Mucosa of stomach (tissue), 1 donor: ENCODE data around the gene IQCE.

Experiments
- H3K27me3 ChIP-seq: one replicate; pipeline ENCODE4 v1.7.0; 2013; ENCODE audit warnings: mild to moderate bottlenecking, low read length; ENCODE audit not compliant: control insufficient read depth, insufficient read depth
- H3K36me3 ChIP-seq: one replicate; pipeline ENCODE4 v1.7.0; 2013; ENCODE audit warnings: low read length; ENCODE audit not compliant: control insufficient read depth, insufficient read depth
- H3K4me1 ChIP-seq: one replicate; pipeline ENCODE4 v1.7.0; 2013; ENCODE audit warnings: mild to moderate bottlenecking, low read length; ENCODE audit not compliant: control insufficient read depth, insufficient read depth
- H3K4me3 ChIP-seq: one replicate; pipeline ENCODE4 v1.7.0; 2013; ENCODE audit warnings: low read length
- H3K9ac ChIP-seq: one replicate; pipeline ENCODE4 v1.7.0; 2013; ENCODE audit warnings: mild to moderate bottlenecking, low read length, moderate library complexity
- H3K9me3 ChIP-seq: one replicate; pipeline ENCODE4 v1.7.0; 2013; ENCODE audit warnings: mild to moderate bottlenecking, low read length, moderate library complexity; ENCODE audit not compliant: control insufficient read depth
- donor health status: Pancreatic carcinoma.

IQCE gene

GRCh38 chr7:2540133-2540532, 18.6 kb upstream of the IQCE start:
- H3K36me3 ChIP-seq: peaks cover 11% of the 10 kb centered on the region
- H3K9me3 ChIP-seq: no peaks in the 10 kb centered on the region

GRCh38 chr7:2540641-2541051, 18.1 kb upstream of the IQCE start:
- Histone ChIP-seq H3K9me3 (no peaks in the 10 kb centered on the region), H3K4me3 (no peak overlapping the region), H3K36me3 (peaks cover 11% of the 10 kb centered on the region), H3K4me1 (no peaks in the 10 kb centered on the region), H3K9ac (no peak overlapping the region), H3K27me3 (no peaks in the 10 kb centered on the region)

More at GRCh38 chr7:2540133-2540532, 18.6 kb upstream of the IQCE start:
- no peak overlapping the region for H3K4me3 ChIP-seq
- H3K4me1 ChIP-seq: no peaks in the 10 kb centered on the region
- H3K9ac ChIP-seq: no peak overlapping the region
- H3K27me3 ChIP-seq: no peaks in the 10 kb centered on the region

DNA sequence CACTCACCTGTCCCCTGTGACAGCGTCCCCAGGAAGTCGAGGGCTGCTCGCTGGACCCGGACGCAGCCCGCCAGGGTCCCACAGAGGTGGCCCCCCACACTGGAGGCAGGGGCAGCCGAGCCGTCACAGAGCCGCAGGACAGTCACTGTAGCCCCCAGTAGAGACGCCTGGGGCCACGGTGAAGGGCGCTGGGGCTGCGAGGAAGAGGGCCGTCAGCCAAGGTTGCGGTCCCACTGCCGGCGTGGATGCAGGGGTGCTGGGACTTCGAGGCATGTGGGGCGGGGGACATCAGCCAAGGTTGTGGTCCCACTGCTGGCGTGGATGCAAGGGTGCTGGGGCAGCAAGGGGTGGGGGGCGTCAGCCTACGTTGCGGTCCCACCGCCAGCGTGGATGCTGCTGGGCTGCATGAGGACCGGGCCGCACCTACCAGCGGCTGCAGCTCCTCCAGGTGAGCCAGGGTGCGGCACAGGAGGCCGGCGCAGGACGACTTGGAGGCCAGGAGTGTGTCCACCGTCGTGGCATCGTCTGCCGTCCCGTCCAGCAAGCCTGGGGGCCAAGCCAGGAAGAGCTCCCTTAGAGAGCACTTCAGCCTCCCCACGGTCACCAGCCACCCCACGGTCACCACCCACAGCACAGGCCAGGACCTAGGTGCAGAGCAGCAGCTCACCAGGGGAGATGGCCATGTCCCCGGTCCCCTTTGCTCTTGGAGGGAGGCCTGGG, 17.3 kb upstream of the IQCE start:
- H3K4me1 ChIP-seq: no peaks in the 10 kb centered on the region
- H3K4me3 ChIP-seq: no peak overlapping the region
- peaks cover 11% of the 10 kb centered on the region for H3K36me3 ChIP-seq
- H3K9ac ChIP-seq: no peak overlapping the region
- H3K9me3 ChIP-seq: no peaks in the 10 kb centered on the region
- H3K27me3 ChIP-seq: no peaks in the 10 kb centered on the region

DNA sequence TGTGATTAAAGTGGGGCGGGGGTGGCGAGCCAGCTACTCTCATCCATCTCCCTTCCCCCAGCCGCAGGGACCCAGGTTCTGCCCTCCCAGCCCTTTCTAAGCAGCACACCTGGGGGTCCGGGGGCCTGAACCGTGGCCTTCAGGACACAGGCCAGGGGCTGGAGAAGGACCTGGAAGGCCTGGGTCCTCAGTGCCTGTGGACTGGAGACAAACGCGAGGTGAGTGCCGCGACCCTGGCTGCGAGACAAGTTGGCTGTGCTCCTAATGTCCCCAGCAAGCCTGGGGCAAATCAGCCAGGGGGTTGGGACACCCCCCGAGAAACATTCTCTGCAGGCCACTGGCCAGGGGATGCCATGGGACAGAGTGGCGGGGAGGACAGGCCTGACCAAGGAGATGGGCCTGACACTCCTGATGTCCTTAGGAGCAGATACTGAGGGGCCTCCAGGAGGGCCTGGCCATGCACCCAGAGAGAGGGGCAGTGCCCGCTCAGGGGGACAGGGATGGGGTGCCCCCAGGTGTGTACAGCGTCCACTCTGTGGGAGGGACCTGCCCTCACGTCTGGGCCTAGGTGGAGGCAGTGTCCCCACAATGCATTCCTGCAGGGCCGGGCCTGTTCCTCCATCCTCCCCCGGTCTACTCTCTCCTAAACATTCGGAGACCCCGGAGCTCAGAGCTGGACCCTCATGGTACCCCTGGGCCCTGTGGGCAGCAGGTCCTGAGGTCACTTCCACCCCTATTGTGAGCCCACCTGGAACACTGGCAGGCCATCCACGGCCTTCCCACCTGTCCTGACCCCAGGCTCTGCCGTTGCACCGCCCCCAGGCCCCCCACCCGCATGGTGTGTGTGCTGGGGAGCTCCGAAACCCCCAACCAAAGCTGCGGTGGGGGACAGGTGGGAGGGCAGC, 16.5 kb upstream of the IQCE start:
- no peak overlapping the region for H3K4me3 ChIP-seq
- no peaks in the 10 kb centered on the region for H3K27me3 ChIP-seq
- H3K36me3 ChIP-seq: peaks cover 11% of the 10 kb centered on the region
- H3K9me3 ChIP-seq: no peaks in the 10 kb centered on the region
- no peaks in the 10 kb centered on the region for H3K4me1 ChIP-seq
- H3K9ac ChIP-seq: no peak overlapping the region

- Histone ChIP-seq H3K9me3 (no peaks in the 10 kb centered on the region), H3K4me1 (no peaks in the 10 kb centered on the region), H3K9ac (no peak overlapping the region), H3K27me3 (no peaks in the 10 kb centered on the region), H3K4me3 (no peak overlapping the region), H3K36me3 (peaks cover 14% of the 10 kb centered on the region)
These were observed 15.6 kb upstream of the IQCE start for GRCh38 chr7:2542916-2543871.

GRCh38 chr7:2544541-2545188, 14.1 kb upstream of the IQCE start:
- no peak overlapping the region for H3K9ac ChIP-seq
- no peaks in the 10 kb centered on the region for H3K4me1 ChIP-seq
- H3K4me3 ChIP-seq: no peak overlapping the region
- H3K36me3 ChIP-seq: peaks cover 7% of the 10 kb centered on the region
- H3K27me3 ChIP-seq: no peaks in the 10 kb centered on the region
- H3K9me3 ChIP-seq: no peaks in the 10 kb centered on the region

DNA sequence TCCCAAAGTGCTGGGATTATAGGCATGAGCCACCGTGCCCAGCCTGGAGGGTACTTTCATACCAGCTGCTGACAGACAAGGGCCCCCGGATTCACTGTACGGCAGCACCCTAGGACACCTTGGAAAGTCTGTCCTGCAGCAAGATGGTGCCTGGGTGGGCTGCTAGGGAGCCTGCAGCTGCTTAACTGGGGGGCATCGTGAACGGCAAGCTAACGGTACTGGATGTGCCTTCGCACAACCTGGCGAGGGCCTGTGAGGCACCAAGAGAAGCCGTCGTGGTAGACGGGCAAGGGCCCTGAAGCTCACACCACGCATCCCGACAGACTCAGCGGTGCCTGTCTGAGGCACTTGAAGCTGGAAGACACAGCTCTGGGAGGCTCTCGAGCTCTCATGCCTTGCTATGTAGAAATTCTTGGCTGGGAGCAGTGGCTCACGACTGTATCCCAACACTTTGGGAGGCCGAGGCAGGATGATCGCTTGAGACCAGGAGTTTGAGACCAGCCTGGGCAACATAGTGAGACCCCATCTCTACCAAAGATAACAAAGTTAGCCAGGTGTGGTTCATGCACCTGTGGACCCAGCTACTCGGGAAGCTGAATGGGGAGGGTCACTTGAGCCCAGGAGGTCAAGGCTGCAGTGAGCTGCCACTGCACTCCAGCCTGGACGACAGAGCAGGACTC, 12.9 kb upstream of the IQCE start:
- Histone ChIP-seq H3K36me3 (peaks cover 4% of the 10 kb centered on the region), H3K9me3 (no peaks in the 10 kb centered on the region), H3K4me3 (no peak overlapping the region), H3K27me3 (no peaks in the 10 kb centered on the region), H3K9ac (no peak overlapping the region), H3K4me1 (no peaks in the 10 kb centered on the region)

DNA sequence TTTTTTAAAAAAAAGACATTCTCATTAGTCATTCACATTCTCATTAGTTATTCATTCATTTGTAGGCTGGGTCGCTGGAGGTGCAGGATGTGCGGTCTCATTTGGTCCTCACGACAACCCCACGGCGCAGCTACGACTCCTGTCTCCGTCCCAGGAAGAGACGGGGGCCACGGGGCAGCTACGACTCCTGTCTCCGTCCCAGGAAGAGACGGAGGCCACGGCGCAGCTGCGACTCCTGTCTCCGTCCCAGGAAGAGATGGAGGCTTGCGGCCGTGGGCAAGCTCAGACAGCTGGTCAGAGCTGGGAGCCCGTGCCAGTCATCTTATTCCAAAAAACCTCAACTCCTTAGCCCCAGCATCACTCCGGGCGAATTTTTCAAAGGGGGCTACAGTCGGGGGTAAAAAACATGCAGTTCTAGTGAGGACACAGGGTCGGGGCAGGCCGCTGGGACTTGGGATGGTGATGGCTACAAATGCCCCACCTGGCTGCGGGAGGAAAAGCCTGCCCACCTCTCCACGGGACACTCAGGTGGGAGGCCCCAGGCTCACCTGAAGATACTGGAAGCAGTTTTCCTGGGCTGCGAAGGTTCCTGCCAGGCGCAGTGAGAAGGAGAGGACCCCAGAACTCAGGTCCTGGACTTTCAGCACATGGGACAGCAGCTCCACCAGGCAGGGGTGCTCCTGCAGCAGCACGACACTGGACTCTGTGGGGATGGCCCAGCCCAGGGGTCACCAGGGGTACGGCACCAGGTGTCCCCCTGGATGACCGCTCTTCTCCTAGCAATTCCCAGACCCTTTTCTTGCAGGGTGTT, 11.8 kb upstream of the IQCE start:
- peaks cover 4% of the 10 kb centered on the region for H3K36me3 ChIP-seq
- H3K4me1 ChIP-seq: no peaks in the 10 kb centered on the region
- H3K9me3 ChIP-seq: no peaks in the 10 kb centered on the region
- no peaks in the 10 kb centered on the region for H3K27me3 ChIP-seq
- H3K4me3 ChIP-seq: no peak overlapping the region
- no peak overlapping the region for H3K9ac ChIP-seq

- Histone ChIP-seq H3K27me3 (no peaks in the 10 kb centered on the region), H3K4me1 (peaks cover 10% of the 10 kb centered on the region), H3K4me3 (no peak overlapping the region), H3K9ac (no peak overlapping the region), H3K36me3 (peaks cover 4% of the 10 kb centered on the region), H3K9me3 (no peaks in the 10 kb centered on the region)
These were observed 7.4 kb upstream of the IQCE start for GRCh38 chr7:2551418-2551817.

DNA sequence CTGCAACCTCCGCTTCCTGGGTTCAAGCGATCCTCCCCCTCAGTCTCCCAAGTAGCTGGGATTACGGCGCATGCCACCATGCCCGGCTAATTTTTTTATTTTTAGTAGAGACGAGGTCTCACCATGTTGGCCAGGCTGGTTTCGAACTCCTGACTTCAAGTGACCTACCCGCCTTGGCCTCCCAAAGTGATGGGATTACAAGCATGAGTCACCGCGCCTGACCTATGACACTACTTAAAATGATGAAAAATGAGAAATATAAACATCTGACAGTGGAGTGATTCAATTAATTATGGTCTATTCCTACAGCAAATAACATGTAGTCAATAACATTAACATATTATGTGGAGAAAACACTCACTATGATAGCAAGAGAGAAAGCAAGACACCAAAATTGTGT, 5.7 kb upstream of the IQCE start:
- Histone ChIP-seq H3K27me3 (no peaks in the 10 kb centered on the region), H3K9me3 (no peaks in the 10 kb centered on the region), H3K36me3 (peaks cover 3% of the 10 kb centered on the region), H3K4me1 (peaks cover 17% of the 10 kb centered on the region), H3K9ac (no peak overlapping the region), H3K4me3 (no peak overlapping the region)
